Lung (tissue), 12 donors: ENCODE measurements around the gene MNX1. TPM values are rescaled to one million over a fixed set of nuclear protein-coding genes. Genes with fewer than 3 reads are reported as not detected.

Experiments used
- ATAC-seq: fragments of 200-7000 bp; cut with Tn5 transposase; one replicate; pipeline ENCODE4 v1.9.1; 2020; ENCODE audit warnings: moderate number of reproducible peaks; ENCODE audit not compliant: insufficient read depth, low FRiP score
- DNase-seq, 3 donors: peaks; one replicate each; pipeline ENCODE4 v3.0.0-alpha.2; 2013 to 2017
- H3K27ac ChIP-seq, 2 donors: one replicate each; pipeline ENCODE4 v1.5.1; 2013; ENCODE audit warnings: mild to moderate bottlenecking in 2 of 2, moderate library complexity in 2 of 2, control low read depth in 1 of 2, inconsistent platforms in 1 of 2, low read depth in 1 of 2, low read length in 1 of 2
- H3K27me3 ChIP-seq, 3 donors: one replicate each; pipeline ENCODE4 v1.5.1; 2013; ENCODE audit warnings: low read length in 2 of 3; ENCODE audit not compliant: control insufficient read depth in 3 of 3, insufficient read depth in 3 of 3
- H3K36me3 ChIP-seq, 4 donors: one replicate each; pipeline ENCODE4 v1.5.1; 2013; ENCODE audit warnings: low read length in 4 of 4, mild to moderate bottlenecking in 1 of 4, moderate library complexity in 1 of 4; ENCODE audit not compliant: control insufficient read depth in 4 of 4, insufficient read depth in 4 of 4
- H3K4me1 ChIP-seq, 5 donors: one replicate each; pipeline ENCODE4 v1.5.1; 2013; ENCODE audit warnings: low read length in 5 of 5, mild to moderate bottlenecking in 2 of 5, moderate library complexity in 1 of 5; ENCODE audit not compliant: control insufficient read depth in 5 of 5, insufficient read depth in 5 of 5
- H3K4me3 ChIP-seq: one replicate; pipeline ENCODE4 v1.5.1; 2013; ENCODE audit warnings: mild to moderate bottlenecking, control low read depth, moderate library complexity
- H3K9ac ChIP-seq, 2 donors: one replicate each; pipeline ENCODE4 v1.5.1; 2013; ENCODE audit warnings: low read length in 2 of 2, control low read depth in 1 of 2; ENCODE audit not compliant: insufficient read depth in 1 of 2
- H3K9me3 ChIP-seq, 4 donors: one replicate each; pipeline ENCODE4 v1.5.1; 2013; ENCODE audit warnings: low read length in 3 of 4, mild to moderate bottlenecking in 1 of 4, moderate library complexity in 1 of 4; ENCODE audit not compliant: control insufficient read depth in 4 of 4, insufficient read depth in 3 of 4
- WGBS, 2 donors: extraction: QIAGEN DNeasy Blood & Tissue Kit; methylation state at CpG; one replicate each; pipeline ENCODE4 v1.1.7; 2013; 5-methylcytosine and 5-hydroxymethylcytosine counted together
- polyA plus RNA-seq, 2 donors: library from polyadenylated mRNA; stranded (reverse); fragments of 200-250 nt; gene quantifications; one replicate each; pipeline ENCODE4 v1.2.1, GENCODE V29; 2013
- total RNA-seq, 2 donors: library from RNA; depleted of rRNA in 1 of 2; stranded (reverse); fragments of >200 nt in 1 of 2; gene quantifications; one replicate each; pipeline ENCODE4 v1.2.1, GENCODE V29; 2014 to 2021
- TF ChIP-seq, protein P1 (sequence below): IDR thresholded peaks from 2 replicates; pipeline ENCODE4 v1.5.1; 2012; ENCODE audit warnings: mild to moderate bottlenecking; ENCODE audit errors: control extremely low read depth, extremely low read depth
- donor health status: control.
- donor health status: control.
- donor health status: Bipolar disorder and iron deficiency.
- donor health status: healthy.
- donor health status: DM: yes; HTN: yes; CAD: no.

Gene MNX1
- total and polyA plus RNA-seq, 4 donors = 0.10 to 1.4 TPM; not detected in 2

DNA sequence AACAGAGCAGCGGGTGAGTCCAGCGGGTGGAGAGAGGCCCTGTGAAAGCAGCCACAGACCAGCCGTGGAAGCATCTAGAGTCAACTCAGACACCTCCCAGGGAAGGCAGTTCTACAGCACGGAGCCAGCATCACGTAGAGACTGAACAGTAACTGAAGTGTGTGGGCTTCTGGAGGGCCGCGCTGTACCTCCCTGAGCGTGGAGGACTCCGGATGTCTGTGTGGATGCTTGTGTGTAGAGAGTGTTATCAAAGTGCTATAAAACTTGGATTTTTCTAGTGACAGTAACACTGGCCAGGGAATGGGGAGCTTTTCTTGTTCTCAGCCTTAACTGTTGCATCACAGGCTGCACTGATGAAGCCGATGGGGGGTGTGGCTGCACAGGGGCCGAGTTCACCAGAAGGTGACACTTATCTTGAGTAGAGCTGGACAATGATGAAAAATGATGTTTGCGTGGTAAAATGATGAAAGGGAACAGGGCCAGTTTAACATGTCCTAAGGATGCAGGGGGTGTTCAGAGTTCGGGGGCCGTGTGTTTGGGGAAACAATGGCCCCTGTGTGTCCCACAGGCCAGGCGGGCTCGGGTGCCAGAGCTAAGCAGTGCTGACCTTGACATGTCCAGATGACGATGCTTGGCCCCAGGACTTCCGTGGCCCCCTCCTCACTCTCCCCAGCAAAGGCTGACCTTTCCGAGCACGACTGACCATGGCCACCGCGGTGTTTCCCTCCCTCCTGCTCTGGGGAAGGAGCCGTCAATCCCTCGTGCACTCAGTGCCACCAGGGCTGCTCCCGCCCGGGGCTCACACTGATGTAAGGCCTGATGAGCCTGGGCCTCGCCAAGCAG, 21.9 kb downstream of the MNX1 start:
- Histone ChIP-seq H3K4me3 (no peak overlapping the region), H3K9ac (no peak overlapping the region), H3K9me3 (peaks cover 0 to 2% (median 0%) of the 10 kb centered on the region in 4 donors), H3K27me3 (peaks cover 0 to 19% (median 4%) of the 10 kb centered on the region in 3 donors), H3K4me1 (peaks cover 0 to 8% (median 0%) of the 10 kb centered on the region in 5 donors), H3K27ac (no peak overlapping the region), H3K36me3 (no peaks in the 10 kb centered on the region)
- ATAC-seq (no peak), DNase-seq (no peak)
- WGBS, 2 donors = 57 to 81% methylated on average over 24 to 27 of the region's 27 CpGs
- TF ChIP-seq, protein P1, sequence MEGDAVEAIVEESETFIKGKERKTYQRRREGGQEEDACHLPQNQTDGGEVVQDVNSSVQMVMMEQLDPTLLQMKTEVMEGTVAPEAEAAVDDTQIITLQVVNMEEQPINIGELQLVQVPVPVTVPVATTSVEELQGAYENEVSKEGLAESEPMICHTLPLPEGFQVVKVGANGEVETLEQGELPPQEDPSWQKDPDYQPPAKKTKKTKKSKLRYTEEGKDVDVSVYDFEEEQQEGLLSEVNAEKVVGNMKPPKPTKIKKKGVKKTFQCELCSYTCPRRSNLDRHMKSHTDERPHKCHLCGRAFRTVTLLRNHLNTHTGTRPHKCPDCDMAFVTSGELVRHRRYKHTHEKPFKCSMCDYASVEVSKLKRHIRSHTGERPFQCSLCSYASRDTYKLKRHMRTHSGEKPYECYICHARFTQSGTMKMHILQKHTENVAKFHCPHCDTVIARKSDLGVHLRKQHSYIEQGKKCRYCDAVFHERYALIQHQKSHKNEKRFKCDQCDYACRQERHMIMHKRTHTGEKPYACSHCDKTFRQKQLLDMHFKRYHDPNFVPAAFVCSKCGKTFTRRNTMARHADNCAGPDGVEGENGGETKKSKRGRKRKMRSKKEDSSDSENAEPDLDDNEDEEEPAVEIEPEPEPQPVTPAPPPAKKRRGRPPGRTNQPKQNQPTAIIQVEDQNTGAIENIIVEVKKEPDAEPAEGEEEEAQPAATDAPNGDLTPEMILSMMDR = no peak

DNA sequence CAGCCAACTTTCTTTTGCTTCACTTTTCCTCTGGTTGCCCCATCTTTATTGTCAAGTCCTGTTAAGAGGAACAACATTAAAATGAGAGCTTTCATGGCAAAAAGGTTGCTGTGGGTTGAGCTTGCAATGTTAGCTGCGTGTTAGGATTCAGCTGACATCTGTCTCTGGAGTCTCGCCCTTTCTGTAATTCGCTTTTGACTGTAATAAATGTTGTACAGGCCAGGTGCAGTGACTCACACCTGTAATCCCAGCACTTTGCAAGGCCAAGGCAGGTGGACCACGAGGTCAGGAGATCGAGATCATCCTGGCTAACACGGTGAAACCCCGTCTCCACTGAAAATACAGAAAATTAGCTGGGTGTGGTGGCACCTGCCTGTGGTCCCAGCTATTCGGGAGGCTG, 24.1 kb downstream of the MNX1 start:
- DNase-seq (no peak), ATAC-seq (no peak)
- H3K4me1 ChIP-seq = peaks cover 0 to 1% (median 0%) of the 10 kb centered on the region in 5 donors
- WGBS, 2 donors = 91 to 95% methylated on average over 8 of the region's 8 CpGs
- TF ChIP-seq, protein P1 = no peak
- no peak overlapping the region for H3K27ac ChIP-seq
- H3K9me3 ChIP-seq = no peaks in the 10 kb centered on the region
- H3K36me3 ChIP-seq = no peaks in the 10 kb centered on the region
- H3K9ac ChIP-seq = no peak overlapping the region
- no peak overlapping the region for H3K4me3 ChIP-seq
- H3K27me3 ChIP-seq = peaks cover 0 to 9% (median 0%) of the 10 kb centered on the region in 3 donors

DNA sequence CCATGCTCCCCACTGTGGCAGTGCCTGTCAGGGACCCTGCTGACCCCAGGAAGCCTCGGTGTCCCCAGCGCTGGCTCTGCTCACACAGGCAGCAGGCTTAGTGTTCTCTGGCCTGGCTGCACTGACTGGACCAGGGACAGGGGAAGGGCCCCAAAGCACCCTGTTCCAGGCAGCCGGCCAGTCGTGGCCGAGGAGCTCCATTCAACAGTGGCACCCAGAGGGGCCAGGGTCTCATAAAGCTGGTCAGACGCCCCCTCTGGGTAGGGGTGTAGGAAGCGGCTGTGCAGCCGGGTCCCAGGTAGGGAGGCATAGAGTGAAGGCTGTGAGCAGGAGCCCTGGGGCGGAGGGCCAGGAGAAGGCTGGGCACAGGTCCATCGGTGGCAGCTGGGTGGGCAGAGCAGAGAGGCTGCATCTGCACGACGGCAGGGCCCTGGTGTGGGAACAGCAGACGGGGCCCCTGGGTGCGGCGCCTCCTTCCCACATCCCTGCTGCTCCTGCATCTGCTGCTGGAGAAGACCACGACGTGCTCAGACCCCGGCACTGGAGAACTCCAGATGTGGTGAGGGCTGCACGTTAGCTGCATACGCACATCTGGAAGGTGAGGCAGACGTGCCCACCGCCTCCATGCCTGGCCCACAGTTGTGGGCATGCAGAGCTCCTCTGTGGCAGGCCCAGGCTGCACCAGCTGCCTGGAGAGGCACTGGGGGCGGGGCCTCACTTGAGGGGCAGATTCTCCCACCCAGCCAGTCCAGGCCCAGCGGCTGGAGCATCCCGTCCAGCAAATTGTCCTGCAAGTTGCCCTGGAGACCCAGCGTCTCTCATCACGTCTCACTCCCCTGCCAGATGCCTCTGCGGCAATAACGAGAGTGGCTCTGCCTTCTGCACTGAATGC, 25.1 kb downstream of the MNX1 start:
- Histone ChIP-seq H3K4me3 (no peak overlapping the region), H3K4me1 (peaks cover 0 to 1% (median 0%) of the 10 kb centered on the region in 5 donors), H3K9ac (no peak overlapping the region), H3K27ac (no peak overlapping the region), H3K36me3 (no peaks in the 10 kb centered on the region), H3K27me3 (peaks cover 0 to 6% (median 0%) of the 10 kb centered on the region in 3 donors), H3K9me3 (no peaks in the 10 kb centered on the region)
- ATAC-seq (no peak), DNase-seq (no peak)
- 88 to 89% methylated on average over 29 of the region's 29 CpGs for WGBS, 2 donors
- TF ChIP-seq, protein P1 = no peak
